ENCODE data around the gene CFAP206. TPM values are rescaled to one million over a fixed set of nuclear protein-coding genes. Genes with fewer than 3 reads are reported as not detected.

The CFAP206 gene
- total and polyA plus RNA-seq, 10 of the 15 experiments (the other 5 are each of a cell fraction or from before 2014, with no cell fraction given), result 0.04 to 0.24 (median 0.09) TPM; not detected in 6

- DNase-seq (ENCODE audit: low read depth, low spot score), result no peak
- in situ Hi-C loops (cut with MboI) (no loop called here), intact Hi-C loops (cut with micrococcal nuclease; ENCODE audit: unreplicated experiment) (no loop called here)
- no peak overlapping the region for H3K4me3 ChIP-seq
- H3K27ac ChIP-seq (ENCODE audit: control insufficient read depth, insufficient read depth), result no peak overlapping the region
- no peaks in the 10 kb centered on the region for H3K79me2 ChIP-seq (ENCODE audit: control insufficient read depth, insufficient read depth, low read length)
- H3K9me3 ChIP-seq (replicated peaks; ENCODE audit: control insufficient read depth, insufficient read depth, low read length), result no peaks in the 10 kb centered on the region
- no peaks in the 10 kb centered on the region for H3K4me1 ChIP-seq (ENCODE audit: control insufficient read depth, insufficient read depth, low read length)
- FAIRE-seq, result no peak
- POLR2A ChIA-PET, result no interaction called here
- H4K20me1 ChIP-seq (ENCODE audit: control insufficient read depth, insufficient read depth), result no peaks in the 10 kb centered on the region
- RAD21 ChIA-PET (ENCODE audit: unreplicated experiment), result interaction anchor here (0.9 kb wide), 1 partner anchor 450 kb away, joined by 3 read pairs; no protein-coding TSS in a partner anchor
- H3K4me2 ChIP-seq (ENCODE audit: control insufficient read depth, insufficient read depth), result no peak overlapping the region
- CTCF ChIA-PET, result interaction anchor here (0.9 to 3.3 kb wide), 2 partner anchors 10 to 12 kb away, joined by 3 to 9 read pairs; no protein-coding TSS in a partner anchor
- H2AFZ ChIP-seq (ENCODE audit: control insufficient read depth, low read depth, low read length), result no peak overlapping the region
- SMC1A ChIA-PET (ENCODE audit: uncharacterized antibody, unreplicated experiment), result interaction anchor here (1.3 kb wide), 1 partner anchor 18 kb away, joined by 3 read pairs; no protein-coding TSS in a partner anchor
- no peaks in the 10 kb centered on the region for H3K36me3 ChIP-seq (ENCODE audit: control insufficient read depth in 2 of 2, insufficient read depth in 2 of 2, low read length in 1 of 2)
- no peak for ATAC-seq
- BruUV-seq (replicated peaks), result no TSS peak
- WGBS (ENCODE audit: insufficient coverage, insufficient replicate concordance, low lambda C conversion rate, missing lambda C conversion rate), result 96% methylated on average over 5 of the region's 5 CpGs
- H3K9ac ChIP-seq (ENCODE audit: control insufficient read depth, insufficient read depth, low read length), result no peak overlapping the region
- no peaks in the 10 kb centered on the region for H3K27me3 ChIP-seq (replicated peaks in 1 of 2; ENCODE audit: control insufficient read depth in 2 of 2, insufficient read depth in 2 of 2, low read length in 1 of 2)
- no peak for TF ChIP-seq RCOR1 (conservative IDR thresholded peaks at IDR 0.05; ENCODE audit: low read depth, low read length)
- TF ChIP-seq PRDM15 (CRISPR knock-in tag; IDR thresholded peaks at IDR 0.05), result no peak
- no peak for TF ChIP-seq ZNF622 (IDR thresholded peaks at IDR 0.05)
- no peak for TF ChIP-seq HSF1 (IDR thresholded peaks at IDR 0.05; ENCODE audit: low read depth, low read length)
- no peak for TF ChIP-seq NR2C2 (IDR thresholded peaks at IDR 0.05; ENCODE audit: borderline replicate concordance, control insufficient read depth, insufficient read length, low read depth)
- TF ChIP-seq, protein P1, sequence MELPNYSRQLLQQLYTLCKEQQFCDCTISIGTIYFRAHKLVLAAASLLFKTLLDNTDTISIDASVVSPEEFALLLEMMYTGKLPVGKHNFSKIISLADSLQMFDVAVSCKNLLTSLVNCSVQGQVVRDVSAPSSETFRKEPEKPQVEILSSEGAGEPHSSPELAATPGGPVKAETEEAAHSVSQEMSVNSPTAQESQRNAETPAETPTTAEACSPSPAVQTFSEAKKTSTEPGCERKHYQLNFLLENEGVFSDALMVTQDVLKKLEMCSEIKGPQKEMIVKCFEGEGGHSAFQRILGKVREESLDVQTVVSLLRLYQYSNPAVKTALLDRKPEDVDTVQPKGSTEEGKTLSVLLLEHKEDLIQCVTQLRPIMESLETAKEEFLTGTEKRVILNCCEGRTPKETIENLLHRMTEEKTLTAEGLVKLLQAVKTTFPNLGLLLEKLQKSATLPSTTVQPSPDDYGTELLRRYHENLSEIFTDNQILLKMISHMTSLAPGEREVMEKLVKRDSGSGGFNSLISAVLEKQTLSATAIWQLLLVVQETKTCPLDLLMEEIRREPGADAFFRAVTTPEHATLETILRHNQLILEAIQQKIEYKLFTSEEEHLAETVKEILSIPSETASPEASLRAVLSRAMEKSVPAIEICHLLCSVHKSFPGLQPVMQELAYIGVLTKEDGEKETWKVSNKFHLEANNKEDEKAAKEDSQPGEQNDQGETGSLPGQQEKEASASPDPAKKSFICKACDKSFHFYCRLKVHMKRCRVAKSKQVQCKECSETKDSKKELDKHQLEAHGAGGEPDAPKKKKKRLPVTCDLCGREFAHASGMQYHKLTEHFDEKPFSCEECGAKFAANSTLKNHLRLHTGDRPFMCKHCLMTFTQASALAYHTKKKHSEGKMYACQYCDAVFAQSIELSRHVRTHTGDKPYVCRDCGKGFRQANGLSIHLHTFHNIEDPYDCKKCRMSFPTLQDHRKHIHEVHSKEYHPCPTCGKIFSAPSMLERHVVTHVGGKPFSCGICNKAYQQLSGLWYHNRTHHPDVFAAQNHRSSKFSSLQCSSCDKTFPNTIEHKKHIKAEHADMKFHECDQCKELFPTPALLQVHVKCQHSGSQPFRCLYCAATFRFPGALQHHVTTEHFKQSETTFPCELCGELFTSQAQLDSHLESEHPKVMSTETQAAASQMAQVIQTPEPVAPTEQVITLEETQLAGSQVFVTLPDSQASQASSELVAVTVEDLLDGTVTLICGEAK (IDR thresholded peaks at IDR 0.05; ENCODE audit: borderline replicate concordance), result no peak
- no peak for TF ChIP-seq NRF1 (conservative IDR thresholded peaks at IDR 0.05; ENCODE audit: low read depth, low read length)
- TF ChIP-seq KDM1A (IDR thresholded peaks at IDR 0.05; ENCODE audit: borderline replicate concordance), result no peak
- TF ChIP-seq NFIC (IDR thresholded peaks at IDR 0.05; ENCODE audit: low read depth, low read length), result no peak
- no peak for TF ChIP-seq KLF5 (IDR thresholded peaks at IDR 0.05; ENCODE audit: partially characterized antibody)
- no peak for TF ChIP-seq IRF4 (IDR thresholded peaks at IDR 0.05; ENCODE audit: low read depth, low read length)
- TF ChIP-seq SMAD5 (IDR thresholded peaks at IDR 0.05; ENCODE audit: low read depth), result no peak
- TF ChIP-seq ZBED1 (IDR thresholded peaks at IDR 0.05; ENCODE audit: borderline replicate concordance), result no peak
- TF ChIP-seq EGR1 (IDR thresholded peaks at IDR 0.05; ENCODE audit: borderline replicate concordance in 1 of 2, low read depth in 2 of 2, low read length in 2 of 2), result no peak
- TF ChIP-seq NFYA (IDR thresholded peaks at IDR 0.05; ENCODE audit: borderline replicate concordance, low read depth, low read length), result no peak
- TF ChIP-seq MXI1 (IDR thresholded peaks at IDR 0.05; ENCODE audit: low read depth, low read length), result no peak
- no peak for TF ChIP-seq RFX5 (IDR thresholded peaks at IDR 0.05; ENCODE audit: low read depth, low read length)
Measured at GRCh38 chr6:87382861-87383260, 24.9 kb upstream of the CFAP206 start.
